ENCODE data around the gene MAMLD1. TPM values are rescaled to one million over a fixed set of nuclear protein-coding genes. Genes with fewer than 3 reads are reported as not detected.

MAMLD1 gene
- total RNA-seq, 2 donors from 2014 or later: 7.9 to 8.3 TPM

DNA sequence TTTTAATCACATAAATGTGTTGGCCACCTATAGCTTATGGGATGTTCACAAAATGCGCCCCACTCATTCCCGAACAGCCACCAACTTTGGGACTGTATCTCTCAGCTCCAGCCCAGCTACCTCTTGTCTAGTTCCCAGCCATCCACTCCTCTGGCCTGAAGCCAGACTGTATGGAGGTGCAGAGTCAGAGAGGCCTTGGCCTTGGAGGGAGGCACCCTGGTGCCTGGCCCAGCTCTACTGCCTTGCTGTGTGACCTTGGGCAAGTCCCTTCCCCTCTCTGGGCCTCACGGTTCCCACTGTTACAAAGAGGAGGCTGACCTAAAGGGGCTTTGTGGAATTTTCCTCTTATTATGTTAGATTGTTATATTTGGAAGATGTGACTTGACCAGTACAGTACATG lies 13.9 kb downstream of the MAMLD1 start:
- Histone ChIP-seq H3K36me3 (no peaks in the 10 kb centered on the region), H3K4me1 (ENCODE audit: control insufficient read depth in 1 of 2, low read depth in 2 of 2) (no peaks in the 10 kb centered on the region), H3K4me3 (no peak overlapping the region), H3K9me3 (no peaks in the 10 kb centered on the region), H3K27ac (no peak overlapping the region), H3K27me3 (replicated peaks; ENCODE audit: insufficient read depth) (no peaks in the 10 kb centered on the region)
- ATAC-seq (ENCODE audit: insufficient number of reproducible peaks, low FRiP score, low read depth) (no peak), DNase-seq (ENCODE audit: low spot score) (no peak)
- TF ChIP-seq, protein P1, sequence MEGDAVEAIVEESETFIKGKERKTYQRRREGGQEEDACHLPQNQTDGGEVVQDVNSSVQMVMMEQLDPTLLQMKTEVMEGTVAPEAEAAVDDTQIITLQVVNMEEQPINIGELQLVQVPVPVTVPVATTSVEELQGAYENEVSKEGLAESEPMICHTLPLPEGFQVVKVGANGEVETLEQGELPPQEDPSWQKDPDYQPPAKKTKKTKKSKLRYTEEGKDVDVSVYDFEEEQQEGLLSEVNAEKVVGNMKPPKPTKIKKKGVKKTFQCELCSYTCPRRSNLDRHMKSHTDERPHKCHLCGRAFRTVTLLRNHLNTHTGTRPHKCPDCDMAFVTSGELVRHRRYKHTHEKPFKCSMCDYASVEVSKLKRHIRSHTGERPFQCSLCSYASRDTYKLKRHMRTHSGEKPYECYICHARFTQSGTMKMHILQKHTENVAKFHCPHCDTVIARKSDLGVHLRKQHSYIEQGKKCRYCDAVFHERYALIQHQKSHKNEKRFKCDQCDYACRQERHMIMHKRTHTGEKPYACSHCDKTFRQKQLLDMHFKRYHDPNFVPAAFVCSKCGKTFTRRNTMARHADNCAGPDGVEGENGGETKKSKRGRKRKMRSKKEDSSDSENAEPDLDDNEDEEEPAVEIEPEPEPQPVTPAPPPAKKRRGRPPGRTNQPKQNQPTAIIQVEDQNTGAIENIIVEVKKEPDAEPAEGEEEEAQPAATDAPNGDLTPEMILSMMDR (IDR thresholded peaks at IDR 0.05): no peak

DNA sequence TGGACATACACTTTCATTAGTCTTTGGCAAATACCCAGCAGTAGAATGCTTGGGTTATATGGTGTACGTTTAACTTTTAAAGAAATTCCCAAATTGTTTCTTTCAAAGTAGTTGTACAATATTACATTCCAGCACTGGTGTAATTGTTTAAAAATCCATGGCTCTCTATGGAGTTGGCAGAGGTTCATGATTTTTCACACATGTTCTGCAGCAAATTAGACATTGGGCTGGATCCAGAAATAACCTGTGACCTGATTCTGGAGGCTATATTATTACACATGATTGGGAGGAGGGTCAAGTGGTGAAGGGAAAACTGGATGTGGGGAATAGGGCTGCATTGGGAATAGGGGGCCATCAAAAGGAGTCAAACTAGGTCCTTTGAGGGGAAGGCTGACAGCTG lies 41.9 kb downstream of the MAMLD1 start:
- no peak overlapping the region for H3K4me3 ChIP-seq
- H3K36me3 ChIP-seq: no peaks in the 10 kb centered on the region
- DNase-seq (ENCODE audit: low spot score) (no peak), ATAC-seq (ENCODE audit: insufficient number of reproducible peaks, low FRiP score, low read depth) (no peak)
- no peak overlapping the region for H3K27ac ChIP-seq
- TF ChIP-seq, protein P1 (IDR thresholded peaks at IDR 0.05): no peak
- H3K27me3 ChIP-seq (replicated peaks; ENCODE audit: insufficient read depth): no peaks in the 10 kb centered on the region
- H3K9me3 ChIP-seq: no peaks in the 10 kb centered on the region
- no peaks in the 10 kb centered on the region for H3K4me1 ChIP-seq (ENCODE audit: control insufficient read depth in 1 of 2, low read depth in 2 of 2)

DNA sequence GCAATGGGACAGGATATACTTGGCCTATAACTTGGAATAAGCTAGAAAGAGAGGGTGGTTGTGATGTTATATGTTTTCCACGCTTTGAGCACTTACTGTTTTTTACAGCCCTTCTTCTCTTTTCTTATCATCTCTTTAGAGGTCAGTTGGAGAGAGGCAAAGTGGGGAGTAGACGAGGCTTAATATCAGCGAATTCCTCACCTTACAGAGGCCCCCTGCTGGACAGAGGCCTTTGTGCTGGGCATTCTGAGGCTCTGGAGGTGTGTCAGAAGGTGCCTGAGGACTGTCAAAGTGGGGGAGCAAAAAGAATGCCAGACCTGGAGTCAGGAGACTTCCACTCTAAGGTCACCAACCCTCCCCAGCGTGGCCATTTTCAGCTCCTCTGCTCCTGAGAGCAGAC lies 42.5 kb downstream of the MAMLD1 start:
- no peaks in the 10 kb centered on the region for H3K27me3 ChIP-seq (replicated peaks; ENCODE audit: insufficient read depth)
- no peaks in the 10 kb centered on the region for H3K36me3 ChIP-seq
- H3K4me3 ChIP-seq: no peak overlapping the region
- H3K27ac ChIP-seq: no peak overlapping the region
- no peak for DNase-seq (ENCODE audit: low spot score)
- no peaks in the 10 kb centered on the region for H3K9me3 ChIP-seq
- TF ChIP-seq, protein P1 (IDR thresholded peaks at IDR 0.05): no peak
- no peaks in the 10 kb centered on the region for H3K4me1 ChIP-seq (ENCODE audit: control insufficient read depth in 1 of 2, low read depth in 2 of 2)
- no peak for ATAC-seq (ENCODE audit: insufficient number of reproducible peaks, low FRiP score, low read depth)

DNA sequence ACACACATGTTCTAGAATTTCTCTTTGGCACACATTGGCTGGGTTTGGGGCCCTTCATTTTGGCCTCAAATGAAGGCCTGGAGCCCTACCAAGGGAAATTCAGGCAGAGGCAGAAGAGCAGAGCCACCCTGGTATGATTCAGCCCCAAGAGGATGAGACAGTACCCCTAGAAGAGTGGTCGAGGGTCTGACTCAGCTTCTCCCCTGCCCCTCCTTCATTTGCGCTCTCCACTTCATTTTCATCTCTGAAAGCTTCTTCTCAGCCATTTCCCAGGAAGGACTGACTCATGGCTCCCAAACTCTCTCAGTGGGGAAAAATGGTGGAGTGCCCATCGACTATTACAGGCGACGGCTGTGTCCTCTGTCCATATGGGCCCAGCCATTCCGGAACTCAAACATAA lies 43.5 kb downstream of the MAMLD1 start:
- no peaks in the 10 kb centered on the region for H3K9me3 ChIP-seq
- no peaks in the 10 kb centered on the region for H3K4me1 ChIP-seq (ENCODE audit: control insufficient read depth in 1 of 2, low read depth in 2 of 2)
- H3K27ac ChIP-seq: no peak overlapping the region
- no peaks in the 10 kb centered on the region for H3K36me3 ChIP-seq
- DNase-seq (ENCODE audit: low spot score) (no peak), ATAC-seq (ENCODE audit: insufficient number of reproducible peaks, low FRiP score, low read depth) (no peak)
- H3K27me3 ChIP-seq (replicated peaks; ENCODE audit: insufficient read depth): no peaks in the 10 kb centered on the region
- H3K4me3 ChIP-seq: no peak overlapping the region
- TF ChIP-seq, protein P1 (IDR thresholded peaks at IDR 0.05): no peak

DNA sequence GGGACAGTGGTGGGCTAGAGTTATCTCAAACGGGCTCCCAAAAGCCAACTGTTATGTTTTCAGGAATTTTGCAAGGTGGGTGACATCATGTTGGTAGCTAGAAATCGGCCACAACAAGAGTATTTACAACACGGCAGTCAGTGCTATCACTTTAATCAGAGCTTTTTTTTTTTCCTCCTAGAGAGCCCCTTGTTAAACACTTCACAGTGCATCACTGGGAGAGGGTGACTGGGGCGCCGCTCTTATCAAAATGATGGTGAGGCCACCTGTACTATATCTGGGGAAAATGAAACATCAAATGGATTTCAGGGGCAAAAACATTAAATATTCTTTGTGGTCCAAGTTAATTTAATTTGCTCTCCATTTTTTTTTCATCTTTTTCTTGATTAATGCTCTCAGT lies 44.9 kb downstream of the MAMLD1 start:
- TF ChIP-seq, protein P1 (IDR thresholded peaks at IDR 0.05): no peak

More for the DNA sequence above, 44.9 kb downstream of the MAMLD1 start:
- DNase-seq (ENCODE audit: low spot score) (no peak), ATAC-seq (ENCODE audit: insufficient number of reproducible peaks, low FRiP score, low read depth) (no peak)
- H3K27ac ChIP-seq: no peak overlapping the region
- no peak overlapping the region for H3K4me3 ChIP-seq
- H3K4me1 ChIP-seq (ENCODE audit: control insufficient read depth in 1 of 2, low read depth in 2 of 2): no peaks in the 10 kb centered on the region
- no peaks in the 10 kb centered on the region for H3K36me3 ChIP-seq
- H3K27me3 ChIP-seq (replicated peaks; ENCODE audit: insufficient read depth): no peaks in the 10 kb centered on the region
- H3K9me3 ChIP-seq: no peaks in the 10 kb centered on the region

Data from thoracic aorta (tissue), 2 donors.